ENCODE measurements around the gene VPS33B. TPM values are rescaled to one million over a fixed set of nuclear protein-coding genes. Genes with fewer than 3 reads are reported as not detected.
"Not testable (repeated sequence)": the region's sequence is repeated elsewhere in the genome, so short reads cannot be mapped to it uniquely, and the experiment has no call there.

VPS33B gene
- total RNA-seq, 1 experiment from 2014 or later = 8.9 TPM

GRCh38 chr15:91032919-91033803 is 10.8 kb upstream of the VPS33B start:
- DNase-seq (ENCODE audit: low spot score) = peak; percentile 96

- DNase-seq (ENCODE audit: low spot score) = no peak
Observed at GRCh38 chr15:91031796-91032195, 9.4 kb upstream of the VPS33B start.

GRCh38 chr15:91027677-91028076 is 5.3 kb upstream of the VPS33B start:
- DNase-seq (ENCODE audit: low spot score) = no peak

GRCh38 chr15:91023720-91024119 is 1.3 kb upstream of the VPS33B start:
- no peak for DNase-seq (ENCODE audit: low spot score)

GRCh38 chr15:91022832-91023129 is 387 bp upstream of the VPS33B start:
- DNase-seq (ENCODE audit: low spot score) = no peak

GRCh38 chr15:91021516-91022074 is 799 bp downstream of the VPS33B start:
- DNase-seq (ENCODE audit: low spot score) = peak; percentile 50

- no peak for DNase-seq (ENCODE audit: low spot score)
Observed at GRCh38 chr15:91018158-91018557, 4.2 kb downstream of the VPS33B start.

GRCh38 chr15:91017716-91018115 is 4.7 kb downstream of the VPS33B start:
- no peak for DNase-seq (ENCODE audit: low spot score)

- not testable (repeated sequence) for DNase-seq (ENCODE audit: low spot score)
Observed at GRCh38 chr15:91013701-91014100, 8.7 kb downstream of the VPS33B start.

- no peak for DNase-seq (ENCODE audit: low spot score)
Observed at GRCh38 chr15:91007266-91007665, 15.1 kb downstream of the VPS33B start.

GRCh38 chr15:91001209-91001608 is 21.2 kb downstream of the VPS33B start:
- no peak for DNase-seq (ENCODE audit: low spot score)

- no peak for DNase-seq (ENCODE audit: low spot score)
Observed at GRCh38 chr15:90998737-90999136, 23.7 kb downstream of the VPS33B start.

GRCh38 chr15:90994417-90995311 is 27.7 kb downstream of the VPS33B start, which contains the start of gene PRC1:
PRC1 (minus strand) TSS chr15:90994535; CDS start chr15:90994417, 118 bp downstream.
- DNase-seq (ENCODE audit: low spot score) = peak; percentile 100

- DNase-seq (ENCODE audit: low spot score) = no peak
Observed at GRCh38 chr15:90994059-90994416, 28.4 kb downstream of the VPS33B start.

GRCh38 chr15:90991587-90992285 is 30.7 kb downstream of the VPS33B start:
- DNase-seq (ENCODE audit: low spot score) = peak; percentile 13

GRCh38 chr15:90990446-90990845 is 31.9 kb downstream of the VPS33B start:
- DNase-seq (ENCODE audit: low spot score) = no peak

GRCh38 chr15:90989040-90989768 is 33.2 kb downstream of the VPS33B start:
- no peak for DNase-seq (ENCODE audit: low spot score)

- no peak for DNase-seq (ENCODE audit: low spot score)
Observed at GRCh38 chr15:90988296-90988695, 34.1 kb downstream of the VPS33B start.

GRCh38 chr15:90987561-90988141 is 34.7 kb downstream of the VPS33B start:
- no peak for DNase-seq (ENCODE audit: low spot score)

- DNase-seq (ENCODE audit: low spot score) = no peak
Observed at GRCh38 chr15:90986790-90987507, 35.4 kb downstream of the VPS33B start.

Data from HT-29 (cell line).